Measurements from ENCODE around the gene ANKRD28. TPM values are rescaled to one million over a fixed set of nuclear protein-coding genes. Genes with fewer than 3 reads are reported as not detected.

Gene ANKRD28
- 186 and 214 TPM in 2 replicates for total RNA-seq

DNA sequence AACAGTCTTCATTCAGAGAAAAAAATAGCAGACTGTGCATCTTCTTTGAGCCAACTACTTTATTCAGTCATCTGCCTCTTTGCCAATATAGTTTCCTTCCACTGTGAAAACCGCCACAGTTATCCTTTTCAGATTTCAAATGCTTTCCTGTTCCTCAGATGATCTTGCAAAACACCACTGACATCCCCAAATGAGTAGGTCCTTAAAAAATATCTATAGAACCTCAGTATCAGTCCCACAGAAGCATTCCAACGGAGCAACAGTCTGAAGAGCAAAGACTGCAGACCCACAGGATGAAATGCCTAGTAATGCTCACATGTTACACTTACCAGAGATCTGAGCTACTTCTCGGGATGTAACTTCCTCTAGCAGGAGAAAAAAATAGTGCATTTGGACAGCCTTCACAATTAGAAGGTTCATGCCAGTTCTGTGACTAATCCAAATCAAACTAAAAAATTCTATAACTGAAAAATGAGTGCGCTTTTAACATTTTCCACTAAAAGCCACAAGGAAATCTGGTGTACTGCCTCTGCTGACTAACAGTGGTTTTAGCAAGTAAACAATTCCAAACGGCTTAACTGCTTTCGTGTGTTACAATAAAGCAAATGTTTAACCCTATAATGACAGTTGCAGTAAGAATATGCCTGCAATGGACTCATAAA lies at the start of gene ANKRD28:
Gene ANKRD28, minus strand, starts transcription at position 338 of the 662 bp plus-strand sequence. CDS start 1,458 bp downstream, outside the sequence.

Other genes starting within 250 kb of the ANKRD28 start
- gene HACL1, start 196.4 kb downstream of the ANKRD28 start, total RNA-seq: 14.4 and 28.5 TPM in 2 replicates
- 25.3 and 32.6 TPM in 2 replicates for gene BTD, start 196.2 kb downstream of the ANKRD28 start, total RNA-seq

Measured in smooth muscle cell of trachea (primary cell).